Gastrocnemius medialis (tissue), 4 donors: ENCODE results near the gene TMEM209. TPM values are rescaled to one million over a fixed set of nuclear protein-coding genes. Genes with fewer than 3 reads are reported as not detected.
"Not testable (repeated sequence)": the region's sequence is repeated elsewhere in the genome, so short reads cannot be mapped to it uniquely, and the experiment has no call there.

Experiments used
- ATAC-seq, 2 donors: fragments of 150-250 bp; one replicate each; pipeline ENCODE4 v1.9.1; 2016
- DNase-seq, 2 donors: peaks; one replicate each; pipeline ENCODE4 v3.0.0-alpha.2; 2019
- H3K27ac ChIP-seq, 4 donors: fragments of 200-600 bp; sonication (generic); 1 replicate in 1 of 4; 2 replicates in 3 of 4; pipeline ENCODE4 v1.5.1; 2016 to 2018; ENCODE audit warnings: mild to moderate bottlenecking in 2 of 4, moderate library complexity in 1 of 4
- H3K27me3 ChIP-seq, 3 donors: fragments of 200-600 bp; sonication (generic) in 2 of 3; 1 replicate in 1 of 3; 2 replicates in 2 of 3; pipeline versions ENCODE4 v1.5.1 to v1.6.0; 2016 to 2019; ENCODE audit warnings: mild to moderate bottlenecking in 1 of 3, moderate library complexity in 1 of 3
- H3K36me3 ChIP-seq, 2 donors: fragments of 200-600 bp; sonication (generic) in 1 of 2; one replicate each; pipeline ENCODE4 v1.5.1; 2017 to 2018
- H3K4me1 ChIP-seq, 2 donors: fragments of 200-600 bp; sonication (generic) in 1 of 2; one replicate each; pipeline ENCODE4 v1.5.1; 2016 to 2017; ENCODE audit warnings: mild to moderate bottlenecking in 2 of 2
- H3K4me3 ChIP-seq, 4 donors: fragments of 200-600 bp; sonication (generic) in 3 of 4; 1 replicate in 1 of 4; 2 replicates in 3 of 4; pipeline ENCODE4 v1.5.1; 2016 to 2019; ENCODE audit warnings: mild to moderate bottlenecking in 2 of 4
- H3K9me3 ChIP-seq, 3 donors: fragments of 200-600 bp; sonication (generic) in 2 of 3; 1 replicate in 1 of 3; 2 replicates in 2 of 3; pipeline ENCODE4 v1.5.1; 2016 to 2019
- POLR2A ChIP-seq, 2 donors: fragments of 450-650 bp; IDR thresholded peaks; one replicate each; pipeline ENCODE4 v1.6.1; 2017; ENCODE audit warnings: antibody characterized with exemption in 2 of 2, mild to moderate bottlenecking in 2 of 2, moderate library complexity in 2 of 2
- in situ Hi-C, 4 donors: fragments of 200-750 bp; cut with MboI; loops; one replicate each; pipeline versions ENCODE4 v1.15.0 to v1.8.0; 2017; ENCODE audit warnings: low sequenced_read_pairs in 4 of 4
- intact Hi-C: fragments of 100-400 bp; cut with DNase I; formaldehyde crosslinking; loops from one replicate; pipeline ENCODE4 v1.15.1; 2023; ENCODE audit warnings: low total_unique reads
- total RNA-seq, 4 donors: library from RNA; depleted of rRNA; stranded (reverse); fragments of >200 nt; gene quantifications; one replicate each; pipeline versions ENCODE4 v1.1.0 to v1.2.3, GENCODE V29; 2016
- TF ChIP-seq, protein P1 (sequence below), 5 experiments: fragments of 450-650 bp in 3 of 5; fragments of 200-600 bp in 2 of 5; sonication (generic) in 2 of 5; IDR thresholded peaks in 4 of 5; conservative IDR thresholded peaks in 1 of 5; 1 replicate in 4 of 5; 2 replicates in 1 of 5; pipeline ENCODE4 v1.5.1; 2016 to 2019; ENCODE audit warnings: antibody characterized with exemption in 5 of 5, mild to moderate bottlenecking in 3 of 5, moderate library complexity in 3 of 5

The TMEM209 gene
- total RNA-seq, 4 donors from 2014 or later: 5.4 to 14.0 (median 9.9) TPM

DNA sequence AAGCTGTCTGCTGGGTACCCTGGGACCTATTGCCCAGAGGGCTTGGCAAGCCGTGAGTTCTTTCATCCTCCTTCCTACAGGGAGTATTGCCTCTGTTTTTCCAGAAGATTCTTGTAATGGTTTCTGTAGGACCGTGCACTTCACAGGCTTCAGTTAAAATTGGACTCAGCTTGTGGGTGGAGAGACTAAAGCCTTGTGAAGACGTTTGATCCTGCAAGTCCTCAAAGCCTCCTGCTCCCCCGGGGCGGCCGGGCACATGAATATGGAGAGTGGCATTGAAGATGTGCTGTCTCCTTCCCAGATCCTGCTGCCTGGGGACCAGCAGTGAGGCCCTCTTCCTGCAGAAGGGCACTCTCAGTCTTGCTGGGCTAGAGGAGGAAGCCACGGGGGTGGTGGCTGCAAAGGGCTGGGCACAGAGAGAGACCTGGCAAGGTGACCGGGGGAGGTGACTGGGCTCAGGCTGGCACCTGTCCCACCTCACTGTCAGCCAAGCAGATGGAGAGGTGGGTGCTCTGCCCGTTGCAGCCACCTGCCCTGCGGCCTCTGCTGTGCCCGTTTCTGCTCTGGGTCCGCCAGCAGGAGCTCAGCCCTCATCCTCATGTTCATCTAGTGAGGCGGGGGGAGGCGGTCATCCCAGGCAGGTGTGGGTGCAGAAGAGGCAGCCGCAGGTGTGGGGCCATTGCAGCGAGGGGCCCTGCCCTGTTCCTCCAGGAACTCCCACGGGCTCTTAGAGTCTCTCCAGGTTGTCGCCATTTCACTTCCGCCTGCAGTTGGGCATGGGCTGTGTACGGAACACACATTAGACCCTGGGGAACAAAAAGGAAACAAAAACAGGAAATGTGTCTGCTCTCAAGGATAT is 55.7 kb downstream of the TMEM209 start:
- H3K27ac ChIP-seq: no peak overlapping the region
- TF ChIP-seq POLR2A (IDR thresholded peaks at IDR 0.05): no peak
- TF ChIP-seq, protein P1, sequence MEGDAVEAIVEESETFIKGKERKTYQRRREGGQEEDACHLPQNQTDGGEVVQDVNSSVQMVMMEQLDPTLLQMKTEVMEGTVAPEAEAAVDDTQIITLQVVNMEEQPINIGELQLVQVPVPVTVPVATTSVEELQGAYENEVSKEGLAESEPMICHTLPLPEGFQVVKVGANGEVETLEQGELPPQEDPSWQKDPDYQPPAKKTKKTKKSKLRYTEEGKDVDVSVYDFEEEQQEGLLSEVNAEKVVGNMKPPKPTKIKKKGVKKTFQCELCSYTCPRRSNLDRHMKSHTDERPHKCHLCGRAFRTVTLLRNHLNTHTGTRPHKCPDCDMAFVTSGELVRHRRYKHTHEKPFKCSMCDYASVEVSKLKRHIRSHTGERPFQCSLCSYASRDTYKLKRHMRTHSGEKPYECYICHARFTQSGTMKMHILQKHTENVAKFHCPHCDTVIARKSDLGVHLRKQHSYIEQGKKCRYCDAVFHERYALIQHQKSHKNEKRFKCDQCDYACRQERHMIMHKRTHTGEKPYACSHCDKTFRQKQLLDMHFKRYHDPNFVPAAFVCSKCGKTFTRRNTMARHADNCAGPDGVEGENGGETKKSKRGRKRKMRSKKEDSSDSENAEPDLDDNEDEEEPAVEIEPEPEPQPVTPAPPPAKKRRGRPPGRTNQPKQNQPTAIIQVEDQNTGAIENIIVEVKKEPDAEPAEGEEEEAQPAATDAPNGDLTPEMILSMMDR (IDR thresholded peaks at IDR 0.05 in 4 of 5, conservative IDR thresholded peaks at IDR 0.05 in 1 of 5): no peak
- H3K27me3 ChIP-seq: no peaks in the 10 kb centered on the region
- H3K4me3 ChIP-seq: no peak overlapping the region
- peaks cover 0 to 5% of the 10 kb centered on the region in 2 donors for H3K4me1 ChIP-seq
- H3K36me3 ChIP-seq: no peaks in the 10 kb centered on the region
- H3K9me3 ChIP-seq: no peaks in the 10 kb centered on the region
- DNase-seq: no peak
- intact Hi-C loops: no loop called here
- in situ Hi-C loops: no loop called here
- ATAC-seq: no peak

DNA sequence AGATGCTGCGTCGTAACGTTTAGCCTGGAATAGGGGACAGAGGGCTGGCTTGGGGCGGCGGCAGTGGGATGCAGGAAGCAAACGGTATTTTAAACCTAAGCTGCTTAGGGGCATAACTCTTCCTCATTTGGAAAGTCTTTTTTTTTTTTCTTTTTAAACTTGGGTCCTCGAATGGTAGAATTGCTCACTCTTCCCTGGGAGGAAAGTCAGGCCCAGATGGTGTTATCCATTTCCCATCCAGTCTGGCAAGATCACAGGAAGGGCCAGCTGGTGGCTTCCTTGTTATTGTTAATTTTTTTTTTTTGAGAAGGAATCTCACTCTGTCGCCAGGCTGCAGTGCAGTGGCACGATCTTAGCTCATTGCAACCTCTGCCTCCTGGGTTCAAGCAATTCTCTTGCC is 56.6 kb downstream of the TMEM209 start:
- Histone ChIP-seq H3K36me3 (no peaks in the 10 kb centered on the region), H3K9me3 (no peaks in the 10 kb centered on the region), H3K4me3 (no peak overlapping the region), H3K4me1 (no peaks in the 10 kb centered on the region), H3K27ac (no peak overlapping the region), H3K27me3 (no peaks in the 10 kb centered on the region)
- no peak for DNase-seq
- TF ChIP-seq POLR2A (IDR thresholded peaks at IDR 0.05): no peak
- TF ChIP-seq, protein P1 (IDR thresholded peaks at IDR 0.05 in 4 of 5, conservative IDR thresholded peaks at IDR 0.05 in 1 of 5): no peak
- intact Hi-C loops (no loop called here), in situ Hi-C loops (no loop called here)
- ATAC-seq: no peak

DNA sequence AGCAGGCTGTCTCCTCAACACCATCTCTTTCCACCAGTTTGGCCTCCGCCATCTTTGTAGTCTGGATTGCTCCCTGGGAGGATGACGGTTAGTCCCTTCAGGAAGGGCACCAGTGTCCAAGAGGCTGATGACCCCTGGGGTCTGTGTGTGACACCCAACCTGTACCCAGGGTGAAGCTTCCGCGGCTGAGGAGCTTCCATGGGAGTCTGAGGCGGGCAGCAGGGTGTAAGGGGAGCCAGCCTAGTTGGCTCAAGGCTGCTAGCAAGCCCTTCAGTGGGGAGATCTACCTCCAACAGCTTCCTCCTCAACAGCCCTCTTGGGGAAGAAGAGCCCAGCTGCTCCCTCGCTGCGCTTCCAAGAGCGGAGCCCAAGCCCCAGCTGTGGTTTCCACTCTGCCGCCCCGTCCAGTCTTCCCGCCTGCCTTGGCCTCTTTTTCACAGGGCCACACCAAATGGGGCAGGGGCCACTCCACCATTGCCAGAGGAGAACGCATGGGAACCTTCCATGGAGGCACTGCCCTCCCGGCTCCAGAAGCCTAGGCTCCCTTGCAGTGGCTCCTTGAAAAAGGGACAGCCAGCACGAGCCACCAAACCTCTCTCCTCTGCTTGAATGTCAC is 57.4 kb downstream of the TMEM209 start:
- Histone ChIP-seq H3K4me1 (no peaks in the 10 kb centered on the region), H3K27ac (no peak overlapping the region), H3K27me3 (no peaks in the 10 kb centered on the region), H3K4me3 (no peak overlapping the region), H3K36me3 (no peaks in the 10 kb centered on the region), H3K9me3 (no peaks in the 10 kb centered on the region)
- no peak for DNase-seq
- no peak for ATAC-seq
- TF ChIP-seq POLR2A (IDR thresholded peaks at IDR 0.05): no peak
- TF ChIP-seq, protein P1 (IDR thresholded peaks at IDR 0.05 in 4 of 5, conservative IDR thresholded peaks at IDR 0.05 in 1 of 5): no peak
- in situ Hi-C loops (no loop called here), intact Hi-C loops (no loop called here)

DNA sequence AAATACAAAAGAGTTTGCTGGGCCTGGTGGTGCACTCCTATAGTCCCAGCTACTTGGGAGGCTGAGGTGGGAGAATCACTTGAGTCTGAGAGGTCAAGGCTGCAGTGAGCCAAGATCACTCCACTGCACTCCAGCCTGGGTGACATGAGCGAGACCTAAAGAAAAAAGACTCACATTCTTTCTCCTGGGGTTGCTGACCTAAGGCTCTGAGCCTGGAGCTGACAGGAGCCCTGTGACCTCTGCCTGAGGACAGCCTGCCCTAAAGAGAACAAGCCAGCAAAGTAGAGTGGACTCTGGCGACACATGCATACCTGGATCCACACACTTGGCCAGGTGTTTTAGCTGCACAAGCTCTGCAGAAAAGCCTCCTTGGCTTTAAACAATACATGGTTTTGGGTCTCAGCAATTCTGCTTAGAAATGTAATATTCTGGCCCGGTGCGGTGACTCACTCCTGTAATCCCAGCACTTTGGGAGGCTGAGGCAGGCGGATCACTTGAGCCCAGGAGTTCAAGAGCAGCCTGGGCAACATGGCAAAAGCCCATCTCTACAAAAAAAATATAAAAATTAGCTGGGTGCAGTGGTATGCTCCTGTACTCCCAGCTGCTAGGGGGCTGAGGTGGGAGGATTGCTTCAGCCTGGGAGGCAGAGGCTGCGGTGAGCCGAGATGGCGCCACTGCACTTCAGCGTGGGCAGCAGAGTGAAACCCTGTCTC is 58.4 kb downstream of the TMEM209 start:
- H3K9me3 ChIP-seq: no peaks in the 10 kb centered on the region
- ATAC-seq: no peak
- in situ Hi-C loops: no loop called here

DNA sequence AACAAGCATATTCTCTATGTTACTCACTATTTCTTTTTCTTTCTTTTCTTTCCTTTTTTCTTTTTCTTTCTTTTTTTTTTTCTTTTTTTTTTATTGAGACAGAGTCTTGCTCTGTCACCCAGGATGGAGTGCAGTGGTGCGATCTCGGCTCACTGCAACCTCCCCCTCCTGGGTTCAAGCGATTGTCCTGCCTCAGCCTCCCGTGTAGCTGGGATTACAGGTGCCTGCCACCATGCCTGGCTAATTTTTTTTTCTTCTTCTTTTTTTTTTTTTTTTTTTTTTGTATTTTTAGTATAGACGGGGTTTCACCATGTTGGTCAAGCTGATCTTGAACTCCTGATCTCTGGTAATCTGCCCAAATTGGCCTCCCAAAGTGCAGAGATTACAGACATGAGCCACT is 59.1 kb downstream of the TMEM209 start:
- H3K4me1 ChIP-seq, H3K27me3 ChIP-seq, H3K27ac ChIP-seq, H3K4me3 ChIP-seq, ATAC-seq, H3K36me3 ChIP-seq, intact Hi-C loops, DNase-seq, H3K9me3 ChIP-seq, in situ Hi-C loops: not testable (repeated sequence)

More for the DNA sequence above, 58.4 kb downstream of the TMEM209 start:
- no peak for DNase-seq
- H3K4me3 ChIP-seq: no peak overlapping the region
- H3K36me3 ChIP-seq: no peaks in the 10 kb centered on the region
- H3K4me1 ChIP-seq: no peaks in the 10 kb centered on the region
- H3K27me3 ChIP-seq: no peaks in the 10 kb centered on the region
- H3K27ac ChIP-seq: no peak overlapping the region
- no peak for TF ChIP-seq POLR2A (IDR thresholded peaks at IDR 0.05)
- TF ChIP-seq, protein P1 (IDR thresholded peaks at IDR 0.05 in 4 of 5, conservative IDR thresholded peaks at IDR 0.05 in 1 of 5): no peak
- intact Hi-C loops: no loop called here
